ENCODE data around the gene MKI67. TPM values are rescaled to one million over a fixed set of nuclear protein-coding genes. Genes with fewer than 3 reads are reported as not detected.
"Not testable (repeated sequence)": the region's sequence is repeated elsewhere in the genome, so short reads cannot be mapped to it uniquely, and the experiment has no call there.

Gene MKI67
- total RNA-seq, 2 donors from 2014 or later: 0.41 to 2.7 TPM

- Histone ChIP-seq H3K9me3 (peaks cover 5% of the 10 kb centered on the region), H3K27me3 (replicated peaks; ENCODE audit: insufficient read depth) (no peaks in the 10 kb centered on the region), H3K4me1 (ENCODE audit: control insufficient read depth in 1 of 2, low read depth in 2 of 2) (no peaks in the 10 kb centered on the region), H3K27ac (no peak overlapping the region), H3K4me3 (no peak overlapping the region), H3K36me3 (no peaks in the 10 kb centered on the region)
- ATAC-seq (ENCODE audit: insufficient number of reproducible peaks, low FRiP score, low read depth) (no peak), DNase-seq (ENCODE audit: low spot score) (no peak)
- TF ChIP-seq, protein P1, sequence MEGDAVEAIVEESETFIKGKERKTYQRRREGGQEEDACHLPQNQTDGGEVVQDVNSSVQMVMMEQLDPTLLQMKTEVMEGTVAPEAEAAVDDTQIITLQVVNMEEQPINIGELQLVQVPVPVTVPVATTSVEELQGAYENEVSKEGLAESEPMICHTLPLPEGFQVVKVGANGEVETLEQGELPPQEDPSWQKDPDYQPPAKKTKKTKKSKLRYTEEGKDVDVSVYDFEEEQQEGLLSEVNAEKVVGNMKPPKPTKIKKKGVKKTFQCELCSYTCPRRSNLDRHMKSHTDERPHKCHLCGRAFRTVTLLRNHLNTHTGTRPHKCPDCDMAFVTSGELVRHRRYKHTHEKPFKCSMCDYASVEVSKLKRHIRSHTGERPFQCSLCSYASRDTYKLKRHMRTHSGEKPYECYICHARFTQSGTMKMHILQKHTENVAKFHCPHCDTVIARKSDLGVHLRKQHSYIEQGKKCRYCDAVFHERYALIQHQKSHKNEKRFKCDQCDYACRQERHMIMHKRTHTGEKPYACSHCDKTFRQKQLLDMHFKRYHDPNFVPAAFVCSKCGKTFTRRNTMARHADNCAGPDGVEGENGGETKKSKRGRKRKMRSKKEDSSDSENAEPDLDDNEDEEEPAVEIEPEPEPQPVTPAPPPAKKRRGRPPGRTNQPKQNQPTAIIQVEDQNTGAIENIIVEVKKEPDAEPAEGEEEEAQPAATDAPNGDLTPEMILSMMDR (IDR thresholded peaks at IDR 0.05): no peak
Measured at GRCh38 chr10:128169811-128170379, 43.7 kb upstream of the MKI67 start.

GRCh38 chr10:128167926-128168520 is 41.8 kb upstream of the MKI67 start:
- Histone ChIP-seq H3K4me3 (no peak overlapping the region), H3K36me3 (no peaks in the 10 kb centered on the region), H3K27ac (no peak overlapping the region), H3K27me3 (replicated peaks; ENCODE audit: insufficient read depth) (no peaks in the 10 kb centered on the region), H3K9me3 (no peaks in the 10 kb centered on the region), H3K4me1 (ENCODE audit: control insufficient read depth in 1 of 2, low read depth in 2 of 2) (no peaks in the 10 kb centered on the region)
- DNase-seq (ENCODE audit: low spot score) (no peak), ATAC-seq (ENCODE audit: insufficient number of reproducible peaks, low FRiP score, low read depth) (no peak)
- TF ChIP-seq, protein P1 (IDR thresholded peaks at IDR 0.05): no peak

- not testable (repeated sequence) for ATAC-seq (ENCODE audit: insufficient number of reproducible peaks, low FRiP score, low read depth); H3K4me1 ChIP-seq (ENCODE audit: control insufficient read depth in 1 of 2, low read depth in 2 of 2); H3K27me3 ChIP-seq (replicated peaks; ENCODE audit: insufficient read depth); H3K36me3 ChIP-seq; H3K4me3 ChIP-seq; H3K27ac ChIP-seq; H3K9me3 ChIP-seq; DNase-seq (ENCODE audit: low spot score)
Measured at GRCh38 chr10:128167123-128167522, 40.9 kb upstream of the MKI67 start.

DNA sequence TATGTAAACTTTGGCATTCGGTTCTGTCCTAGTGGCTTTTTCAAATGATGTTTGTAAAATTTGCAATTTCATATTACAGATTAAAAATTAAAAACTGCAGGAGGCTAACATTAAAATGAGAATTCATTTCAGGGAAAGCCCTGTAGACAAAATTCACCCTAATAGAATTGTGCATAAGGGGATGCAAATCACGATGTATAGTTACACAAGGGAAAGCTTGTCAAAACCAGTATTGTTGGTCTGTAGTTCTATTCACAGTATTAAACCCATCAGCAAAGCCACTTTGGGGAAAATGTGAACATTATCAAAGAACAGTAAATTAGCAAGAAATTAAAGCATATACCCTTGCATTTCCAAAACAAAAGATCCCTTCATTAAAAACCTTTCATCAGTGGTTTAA is 39.9 kb upstream of the MKI67 start:
- H3K9me3 ChIP-seq: no peaks in the 10 kb centered on the region
- ATAC-seq (ENCODE audit: insufficient number of reproducible peaks, low FRiP score, low read depth) (no peak), DNase-seq (ENCODE audit: low spot score) (no peak)
- H3K4me3 ChIP-seq: no peak overlapping the region
- H3K4me1 ChIP-seq (ENCODE audit: control insufficient read depth in 1 of 2, low read depth in 2 of 2): no peaks in the 10 kb centered on the region
- H3K36me3 ChIP-seq: no peaks in the 10 kb centered on the region
- TF ChIP-seq, protein P1 (IDR thresholded peaks at IDR 0.05): no peak
- no peak overlapping the region for H3K27ac ChIP-seq
- no peaks in the 10 kb centered on the region for H3K27me3 ChIP-seq (replicated peaks; ENCODE audit: insufficient read depth)

- ATAC-seq (ENCODE audit: insufficient number of reproducible peaks, low FRiP score, low read depth): no peak
- H3K36me3 ChIP-seq: no peaks in the 10 kb centered on the region
- H3K27me3 ChIP-seq (replicated peaks; ENCODE audit: insufficient read depth): no peaks in the 10 kb centered on the region
- no peak overlapping the region for H3K4me3 ChIP-seq
- no peaks in the 10 kb centered on the region for H3K9me3 ChIP-seq
- TF ChIP-seq, protein P1 (IDR thresholded peaks at IDR 0.05): no peak
- H3K4me1 ChIP-seq (ENCODE audit: control insufficient read depth in 1 of 2, low read depth in 2 of 2): no peaks in the 10 kb centered on the region
- DNase-seq (ENCODE audit: low spot score): no peak
- no peak overlapping the region for H3K27ac ChIP-seq
Measured at GRCh38 chr10:128165536-128165935, 39.3 kb upstream of the MKI67 start.

- H3K36me3 ChIP-seq: no peaks in the 10 kb centered on the region
- TF ChIP-seq, protein P1 (IDR thresholded peaks at IDR 0.05): no peak
- H3K9me3 ChIP-seq: no peaks in the 10 kb centered on the region
- H3K4me3 ChIP-seq: no peak overlapping the region
- DNase-seq (ENCODE audit: low spot score) (no peak), ATAC-seq (ENCODE audit: insufficient number of reproducible peaks, low FRiP score, low read depth) (no peak)
- H3K27me3 ChIP-seq (replicated peaks; ENCODE audit: insufficient read depth): no peaks in the 10 kb centered on the region
- H3K4me1 ChIP-seq (ENCODE audit: control insufficient read depth in 1 of 2, low read depth in 2 of 2): no peaks in the 10 kb centered on the region
- H3K27ac ChIP-seq: no peak overlapping the region
Measured at GRCh38 chr10:128163701-128164100, 37.5 kb upstream of the MKI67 start.
